HPDE6-E6E7 (cell line): ENCODE measurements around the gene GCFC2.
A peak's percentile ranks its signal among the peaks of the same experiment; 100 is the strongest.
"Not testable (repeated sequence)": the region's sequence is repeated elsewhere in the genome, so short reads cannot be mapped to it uniquely, and the experiment has no call there.

Experiments used
- DNase-seq: peaks from one replicate; pipeline ENCODE4 v3.0.0; 2011; ENCODE audit warnings: missing footprints; ENCODE audit errors: extremely low spot score

GCFC2 gene

DNA sequence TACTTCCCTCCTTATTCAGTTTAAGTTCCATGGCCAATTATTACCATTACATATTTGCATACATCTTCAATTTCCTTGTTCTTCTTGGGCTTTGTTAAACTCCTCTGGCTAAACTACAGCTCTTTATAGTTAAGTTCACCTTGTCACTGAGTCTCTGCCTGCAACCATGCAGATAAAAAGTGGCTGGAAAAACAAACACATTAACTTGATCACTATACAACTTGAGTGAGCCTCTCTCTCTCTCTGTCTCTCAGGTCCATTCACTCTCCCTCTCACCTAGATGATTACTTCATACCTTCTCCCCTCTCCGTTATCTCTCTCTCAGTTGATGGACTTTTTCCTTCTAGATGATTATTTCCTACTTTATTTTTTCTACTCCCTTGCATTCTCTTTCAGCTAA, 30.3 kb downstream of the GCFC2 start:
- DNase-seq = no peak

DNA sequence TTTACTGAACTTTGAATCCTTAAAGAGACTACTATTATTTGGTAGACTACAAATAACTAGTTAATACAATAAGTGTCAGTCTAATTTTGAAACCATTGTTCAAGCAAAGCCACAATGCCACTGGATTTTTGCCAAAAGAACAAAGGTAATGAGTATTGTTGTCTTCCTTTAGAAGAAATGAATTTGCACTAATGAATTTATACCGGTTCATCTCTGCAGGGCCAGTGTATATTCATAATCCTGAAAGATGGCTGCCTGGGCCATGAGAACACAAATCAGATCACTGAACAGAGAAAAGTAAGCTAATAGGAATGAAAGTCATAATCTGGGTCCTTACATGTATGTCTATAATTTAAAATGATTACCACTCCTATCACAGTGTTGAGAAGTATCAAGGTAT, 31.2 kb downstream of the GCFC2 start:
- DNase-seq = no peak

DNA sequence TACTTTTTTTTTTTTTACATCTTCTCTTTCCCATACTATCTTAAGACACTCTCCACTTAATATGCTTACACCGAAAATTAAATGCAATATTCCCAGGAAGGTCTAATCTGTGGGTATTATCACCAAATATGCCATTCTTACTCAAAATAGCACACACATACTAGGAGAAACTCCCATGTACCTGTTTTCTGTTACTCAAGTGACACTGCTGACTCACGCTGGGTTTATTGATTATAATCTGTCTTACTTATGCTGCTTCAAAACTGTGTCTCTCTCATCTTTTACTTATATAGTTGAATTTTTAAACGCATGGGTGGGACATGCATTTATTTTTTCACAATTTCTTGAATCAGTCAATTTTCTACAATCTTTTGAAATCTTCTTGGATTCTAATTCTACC, 34.3 kb downstream of the GCFC2 start:
- no peak for DNase-seq

DNA sequence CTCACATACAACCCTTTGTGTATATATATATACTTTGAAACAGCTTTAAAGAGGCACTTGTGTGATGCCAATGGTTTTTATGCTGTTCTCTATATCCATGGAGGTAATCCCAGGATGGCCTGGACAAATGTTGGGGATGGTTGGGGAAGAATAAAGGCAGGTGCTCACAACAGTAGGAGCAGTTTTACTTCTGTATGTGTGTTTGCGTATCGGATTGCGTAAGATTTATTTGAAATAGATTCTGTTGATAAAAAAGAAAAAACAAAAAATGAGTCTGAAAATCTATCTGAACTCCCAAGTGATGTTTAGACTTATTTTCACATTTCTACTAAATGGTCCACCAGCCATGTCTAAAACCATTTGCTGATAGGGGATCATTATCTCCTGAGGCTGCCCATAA, 34.8 kb downstream of the GCFC2 start:
- no peak for DNase-seq

DNA sequence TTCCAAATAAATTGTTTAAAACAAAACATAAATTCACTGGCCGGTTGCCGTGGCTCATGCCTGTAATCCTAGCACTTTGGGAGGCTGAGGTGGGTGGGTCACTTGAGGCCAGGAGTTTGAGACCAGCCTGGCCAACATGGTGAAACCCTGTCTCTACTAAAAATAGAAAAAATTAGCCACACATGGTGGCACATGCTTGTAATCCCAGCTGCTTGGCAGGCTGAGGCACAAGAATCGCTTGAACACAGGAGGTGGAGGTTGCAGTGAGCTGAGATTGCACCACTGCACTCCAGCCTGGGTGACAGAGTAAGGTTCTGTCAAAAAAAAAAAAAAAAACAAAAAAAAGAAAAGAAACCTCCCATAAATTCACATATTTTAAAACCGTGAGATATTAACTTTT, 35.3 kb downstream of the GCFC2 start:
- DNase-seq = not testable (repeated sequence)

DNA sequence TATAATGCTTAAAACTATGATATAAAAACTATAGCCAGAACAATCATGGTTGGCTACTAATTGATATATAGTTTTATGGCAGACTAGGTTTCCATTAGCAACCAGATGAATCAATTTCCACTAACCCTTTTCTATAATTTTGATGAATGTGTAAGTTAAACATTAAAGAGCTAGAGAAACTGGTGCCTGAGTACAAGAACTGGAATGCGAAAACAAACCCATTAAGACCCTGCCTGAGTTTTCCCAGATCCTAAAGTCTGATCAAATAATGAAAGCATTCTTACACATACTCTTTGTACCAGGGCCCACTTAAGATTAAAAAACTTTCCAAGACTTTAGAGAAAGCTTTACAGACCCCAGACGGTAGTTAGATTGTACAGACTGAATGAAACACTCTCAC, 42.8 kb downstream of the GCFC2 start:
- DNase-seq = no peak

DNA sequence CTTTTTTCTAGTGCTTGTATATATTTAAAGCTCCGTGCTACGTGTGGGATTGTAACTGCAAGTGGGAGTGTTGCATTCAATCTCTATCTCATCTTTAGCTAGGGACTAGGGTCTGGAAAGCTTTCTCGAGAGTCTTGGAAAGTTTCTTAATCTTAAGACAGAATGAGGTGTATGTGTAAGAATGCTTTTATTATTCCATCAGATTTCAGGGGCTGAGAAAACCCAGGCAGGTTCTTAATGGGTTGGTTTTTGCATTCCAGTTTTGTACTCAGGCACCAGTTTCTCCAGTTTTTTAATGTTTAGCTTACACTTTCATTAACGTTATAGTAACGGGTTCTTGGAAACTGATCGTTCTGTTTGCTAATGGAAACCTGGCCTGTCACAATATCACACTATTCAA, 43.8 kb downstream of the GCFC2 start:
- DNase-seq = no peak

DNA sequence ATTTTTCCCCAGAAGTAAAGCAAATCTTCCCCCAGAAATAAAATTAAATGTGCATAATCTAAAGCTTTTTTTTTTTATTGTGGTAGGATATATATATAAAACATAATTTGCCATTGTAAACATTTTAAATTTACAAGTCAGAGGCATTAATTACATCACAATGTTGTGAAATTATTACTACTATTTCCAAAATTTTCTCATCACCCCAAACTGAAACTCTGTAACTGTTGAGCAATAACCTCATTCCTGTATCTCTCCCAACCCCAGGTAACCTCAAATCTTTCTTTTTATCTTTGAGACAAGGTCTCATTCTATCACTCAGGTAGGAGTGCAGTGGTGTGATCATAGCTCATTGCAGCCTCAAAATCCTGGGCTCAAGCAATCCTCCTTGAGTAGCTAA, 52.9 kb downstream of the GCFC2 start:
- DNase-seq = no peak

DNA sequence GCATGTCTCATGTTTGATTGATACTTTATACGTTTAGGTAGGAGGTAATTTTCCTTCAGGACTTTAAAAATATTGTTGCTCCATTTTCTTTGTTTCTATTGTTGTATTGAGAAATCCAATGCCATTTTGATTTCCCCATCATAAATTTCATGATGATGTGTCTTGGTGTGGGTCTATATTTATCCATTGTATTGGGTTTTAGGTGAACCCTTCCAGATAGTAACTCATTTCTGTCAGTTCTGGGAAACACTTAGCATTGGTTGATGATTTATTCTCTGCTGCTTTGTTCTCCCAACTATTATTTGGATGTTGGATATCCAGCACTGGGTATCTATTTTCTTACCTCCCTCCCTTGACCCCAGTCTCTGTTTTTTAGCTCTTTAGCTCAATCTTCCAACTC, 54.2 kb downstream of the GCFC2 start:
- no peak for DNase-seq

DNA sequence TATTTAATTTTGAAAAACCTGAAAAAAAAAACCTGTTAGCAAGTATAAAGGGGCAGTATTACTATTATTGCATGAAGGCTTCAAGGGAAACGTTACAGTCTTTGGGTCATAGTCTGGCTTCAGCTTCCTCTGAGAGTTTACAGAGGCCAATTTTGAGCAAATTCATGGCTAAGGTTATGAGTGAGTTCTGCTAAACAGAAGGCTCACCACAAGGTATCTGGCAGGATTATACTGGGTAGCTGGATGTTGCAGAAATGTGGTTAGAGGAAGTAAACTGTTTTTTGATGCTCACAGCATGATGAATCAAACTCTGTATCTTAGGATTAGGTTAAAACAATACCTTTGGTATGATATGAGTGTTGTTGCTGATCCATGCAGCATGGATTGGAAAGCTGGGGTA, 54.9 kb downstream of the GCFC2 start:
- DNase-seq = no peak

DNA sequence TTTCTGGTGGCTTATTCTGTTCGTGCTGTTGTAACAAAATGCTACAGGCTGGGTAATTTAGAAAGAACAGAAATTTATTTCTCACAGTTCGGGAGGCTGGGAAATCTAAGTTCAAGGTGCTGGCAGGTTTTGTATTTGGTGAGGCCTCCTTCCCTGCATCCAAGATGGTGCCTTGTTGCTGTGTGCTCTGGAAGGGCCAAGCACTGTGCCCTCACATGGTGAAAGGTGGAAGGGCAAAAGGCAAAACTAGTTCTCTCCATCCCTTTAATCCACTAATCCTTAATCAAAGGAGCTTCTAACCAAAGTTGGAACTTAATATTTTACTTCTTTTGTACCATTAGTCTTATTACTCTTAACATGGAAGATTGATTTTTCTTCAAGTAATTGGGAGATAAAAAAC, 56.7 kb downstream of the GCFC2 start:
- DNase-seq = no peak

DNA sequence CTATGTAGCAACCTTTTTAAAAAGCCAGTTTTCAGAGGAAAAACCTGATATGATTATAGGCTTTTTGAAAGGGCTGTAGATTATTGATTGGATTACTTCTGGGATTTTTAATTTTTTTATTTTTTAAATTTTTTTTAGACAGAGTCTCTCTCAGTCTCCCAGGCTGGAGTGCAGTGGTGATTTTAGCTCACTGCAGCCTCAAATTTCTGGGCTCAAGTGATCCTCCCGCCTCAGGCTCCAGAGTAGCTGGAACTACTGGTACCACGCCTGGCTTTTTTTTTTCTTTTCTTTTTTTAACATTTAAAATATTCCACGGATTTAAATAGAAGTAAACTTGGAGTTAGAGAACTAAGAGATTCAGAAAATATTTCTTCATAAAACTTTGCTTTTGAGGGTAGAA, 62.9 kb downstream of the GCFC2 start:
- no peak for DNase-seq

DNA sequence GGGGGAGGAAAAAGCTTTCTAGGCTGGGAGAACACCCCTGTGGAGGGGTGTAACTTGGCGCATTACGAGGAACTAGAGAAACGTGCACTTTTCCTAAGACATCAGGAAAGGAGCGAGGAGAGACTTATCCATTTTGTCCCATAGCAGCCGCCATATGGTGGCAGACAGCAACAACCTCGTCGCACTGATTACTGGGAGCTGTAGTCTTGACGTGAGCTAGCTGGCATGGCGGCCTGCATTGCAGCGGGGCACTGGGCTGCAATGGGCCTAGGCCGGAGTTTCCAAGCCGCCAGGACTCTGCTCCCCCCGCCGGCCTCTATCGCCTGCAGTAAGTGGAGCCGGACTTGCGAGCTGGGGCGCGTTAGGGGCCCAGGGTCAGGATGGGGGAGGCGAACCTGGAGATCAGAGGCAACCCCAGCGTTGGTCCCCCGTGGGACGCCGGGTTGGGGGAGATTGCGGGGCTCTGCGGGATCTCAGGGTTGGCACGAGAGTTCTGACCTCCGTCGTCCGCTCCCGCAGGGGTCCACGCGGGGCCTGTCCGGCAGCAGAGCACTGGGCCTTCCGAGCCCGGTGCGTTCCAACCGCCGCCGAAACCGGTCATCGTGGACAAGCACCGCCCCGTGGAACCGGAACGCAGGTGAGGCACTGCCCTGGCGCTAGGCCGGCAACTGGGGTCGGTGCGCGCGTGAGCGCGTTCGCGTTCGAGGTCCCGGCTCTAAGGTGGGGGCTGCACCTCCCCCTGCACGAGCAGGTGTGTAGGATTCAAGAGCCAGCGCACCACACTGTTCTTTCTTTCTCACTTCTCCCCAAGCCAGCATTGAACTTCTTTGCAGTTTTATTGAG, 63.9 kb downstream of the GCFC2 start, which contains the start of gene MRPL19:
TSS of gene MRPL19 (plus strand) at position 201 of the 843 bp plus-strand sequence. CDS start at position 226, 25 bp downstream.
- DNase-seq = peak; percentile 96

DNA sequence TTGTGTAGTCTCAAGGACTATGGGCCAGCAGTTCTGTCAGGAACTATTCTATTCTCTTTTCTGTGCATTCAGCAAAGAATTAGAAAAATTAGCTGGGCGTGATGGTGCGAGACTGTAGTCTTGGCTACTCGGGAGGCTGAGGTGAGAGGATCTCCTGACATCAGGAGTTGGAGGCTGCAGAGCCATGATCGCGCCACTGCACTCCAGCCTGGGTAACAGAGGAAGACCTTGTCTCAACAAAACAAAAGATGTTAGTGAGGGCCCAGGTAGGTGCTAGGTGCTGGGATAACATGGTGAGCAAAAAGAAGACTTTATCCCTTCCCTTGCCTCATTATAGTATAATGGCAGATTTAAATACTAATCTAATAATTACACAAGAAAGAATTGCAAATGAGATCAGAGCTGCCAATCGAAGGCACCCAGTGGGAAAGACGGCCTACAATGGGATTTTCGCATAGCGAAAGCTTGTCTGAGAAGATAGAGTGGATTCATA, 64.6 kb downstream of the GCFC2 start:
- DNase-seq = no peak

DNA sequence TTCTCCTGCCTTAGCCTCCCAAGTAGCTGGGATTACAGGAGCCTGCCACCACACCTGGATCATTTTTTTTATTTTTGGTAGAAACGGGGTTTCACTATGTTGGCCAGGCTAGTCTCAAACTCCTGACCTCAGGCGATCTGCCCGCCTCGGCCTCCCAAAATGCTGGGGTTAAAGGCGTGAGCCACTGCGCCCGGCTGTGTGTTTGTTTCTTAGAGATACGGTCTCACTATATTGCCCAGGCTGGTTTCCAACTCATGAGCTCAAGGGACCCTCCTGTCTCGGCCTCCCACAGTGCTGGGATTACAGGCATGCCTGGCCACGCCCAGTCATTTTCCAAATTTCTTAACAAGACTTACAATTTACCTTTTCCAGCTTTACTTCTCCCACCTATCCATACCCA, 65.1 kb downstream of the GCFC2 start:
- DNase-seq = no peak

DNA sequence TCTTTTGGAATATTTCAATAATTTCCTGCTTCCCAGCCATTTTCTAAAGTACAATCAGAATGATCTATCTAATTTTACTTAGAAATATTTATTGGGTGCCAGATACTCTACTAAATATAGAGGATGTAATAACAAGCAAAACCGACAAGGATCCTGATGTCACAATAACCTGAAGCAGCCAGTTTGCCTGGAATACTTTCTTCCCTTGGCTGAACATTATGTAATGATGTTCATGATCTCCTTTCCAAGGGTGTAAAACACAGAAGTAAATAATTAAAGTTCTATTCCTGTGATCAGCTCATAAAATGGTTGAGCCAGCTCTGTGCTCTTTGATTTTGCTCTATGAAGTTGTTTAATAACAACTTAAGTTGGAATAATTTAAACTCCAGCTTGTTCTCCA, 66.7 kb downstream of the GCFC2 start:
- no peak for DNase-seq

DNA sequence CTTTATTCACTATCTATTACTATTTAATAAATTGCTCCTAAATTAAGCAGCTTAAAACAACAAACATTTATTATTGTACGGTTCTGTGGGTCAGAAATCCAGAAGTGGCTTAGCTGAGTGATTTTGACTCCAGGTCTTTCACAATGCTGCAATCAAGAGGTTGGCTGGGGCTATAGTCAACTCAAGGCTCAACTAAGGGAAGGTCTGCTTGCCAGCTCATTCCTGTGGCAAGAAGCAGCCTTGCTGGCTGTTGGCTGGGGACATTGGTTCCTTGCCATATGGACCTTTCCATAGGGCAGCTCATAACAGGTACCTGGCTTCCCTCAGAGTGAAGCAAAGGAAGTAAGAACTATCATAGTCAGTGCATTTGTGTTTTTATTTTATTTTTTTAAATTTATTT, 69.1 kb downstream of the GCFC2 start:
- DNase-seq = no peak

DNA sequence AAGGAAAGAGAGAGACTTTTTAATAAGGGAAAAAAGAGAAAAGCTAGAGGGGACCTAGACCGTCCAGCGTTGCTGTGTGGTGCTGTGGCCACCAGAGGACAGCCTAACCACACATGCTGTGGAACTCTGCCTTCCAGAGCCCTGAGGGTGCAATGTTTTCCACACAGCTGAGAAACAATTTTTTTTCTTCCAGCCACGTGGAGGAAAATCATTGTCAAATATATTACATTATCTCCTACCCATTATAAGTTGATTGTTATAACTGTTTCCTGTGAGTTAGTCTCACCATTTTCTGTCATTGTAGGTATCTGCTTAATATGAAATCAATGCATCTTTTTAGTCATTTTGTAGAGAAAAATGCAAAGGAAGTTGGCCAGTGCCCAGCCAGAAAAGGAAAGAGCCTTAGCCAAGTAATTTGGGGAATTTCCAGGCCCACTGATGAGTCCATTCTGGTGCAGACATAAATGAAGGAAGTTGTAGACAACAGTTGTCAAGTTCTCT, 70.0 kb downstream of the GCFC2 start:
- peak; percentile 58 for DNase-seq

DNA sequence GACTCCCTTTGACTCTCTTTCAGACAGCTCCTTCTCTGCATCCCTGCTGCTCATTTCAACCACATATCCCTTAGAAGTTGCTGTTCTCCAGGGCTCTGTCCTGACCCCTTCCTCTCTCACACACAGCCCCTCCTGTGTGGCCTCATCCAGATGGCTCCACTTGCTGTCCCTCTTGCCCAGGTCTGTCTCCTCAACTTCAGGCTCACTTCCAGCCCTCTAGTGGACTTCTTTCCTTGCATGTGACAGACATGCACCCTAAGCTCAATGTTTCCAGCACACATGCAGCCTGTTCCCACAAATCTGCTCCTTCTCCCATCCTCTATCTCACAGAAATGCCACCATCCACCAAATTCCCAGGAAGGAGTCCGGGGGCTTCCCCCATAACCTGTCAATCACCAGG, 73.1 kb downstream of the GCFC2 start:
- no peak for DNase-seq

DNA sequence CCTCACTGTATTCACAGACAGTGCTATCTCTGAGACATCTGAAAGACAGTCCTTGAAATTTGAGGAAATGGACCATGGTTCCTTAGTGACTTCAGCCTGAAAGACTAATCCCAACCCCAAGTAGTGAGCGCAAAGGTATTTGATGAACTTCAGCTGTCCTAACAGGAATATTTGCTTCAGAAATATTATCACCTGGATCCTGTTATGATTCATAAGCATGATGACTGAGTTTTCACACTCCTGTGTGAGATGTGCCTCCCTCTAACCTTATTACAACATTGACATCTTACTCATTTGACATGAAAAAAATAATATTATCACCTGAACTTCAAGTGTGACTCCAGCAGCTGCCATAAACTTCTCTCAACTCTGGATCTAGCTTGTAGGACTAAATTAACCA, 75.8 kb downstream of the GCFC2 start:
- DNase-seq = peak; percentile 42

DNA sequence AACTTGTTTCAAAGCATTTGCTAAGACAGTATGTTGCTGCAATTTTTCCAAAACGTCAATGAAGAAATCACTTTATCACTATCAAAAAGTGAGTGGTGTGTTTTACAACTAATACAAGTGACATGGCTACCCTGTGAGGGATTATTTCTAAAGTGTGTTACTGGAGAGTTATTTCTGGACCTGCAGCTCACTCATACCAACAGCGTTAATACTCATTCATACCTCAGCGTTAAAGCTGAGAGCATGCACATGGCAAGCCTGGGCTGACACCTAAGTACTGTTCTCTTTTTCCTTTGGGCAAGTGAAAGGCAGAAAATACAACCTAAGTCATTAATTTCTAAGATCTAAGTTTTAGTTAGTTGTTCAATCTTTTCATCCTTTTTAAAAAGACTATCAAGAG, 77.1 kb downstream of the GCFC2 start:
- no peak for DNase-seq

DNA sequence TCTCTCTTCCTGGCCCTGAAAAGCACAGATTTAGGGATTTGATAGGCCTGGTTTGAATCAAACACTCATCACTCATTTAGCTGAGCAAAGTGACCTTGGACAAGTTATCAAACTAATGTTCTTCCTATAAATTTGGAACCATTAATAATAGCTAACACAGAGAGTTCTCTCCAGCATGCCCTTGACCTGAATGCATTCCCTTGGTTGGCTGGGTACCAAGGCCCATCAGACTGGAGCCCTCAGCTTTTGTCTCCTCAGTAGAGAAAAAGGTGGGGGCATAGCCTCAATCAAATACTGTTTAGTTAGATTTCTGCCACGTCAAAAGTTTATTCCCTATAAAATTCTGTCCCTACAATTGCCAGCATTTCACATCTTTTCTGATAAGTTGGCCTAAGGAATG, 77.9 kb downstream of the GCFC2 start:
- no peak for DNase-seq

DNA sequence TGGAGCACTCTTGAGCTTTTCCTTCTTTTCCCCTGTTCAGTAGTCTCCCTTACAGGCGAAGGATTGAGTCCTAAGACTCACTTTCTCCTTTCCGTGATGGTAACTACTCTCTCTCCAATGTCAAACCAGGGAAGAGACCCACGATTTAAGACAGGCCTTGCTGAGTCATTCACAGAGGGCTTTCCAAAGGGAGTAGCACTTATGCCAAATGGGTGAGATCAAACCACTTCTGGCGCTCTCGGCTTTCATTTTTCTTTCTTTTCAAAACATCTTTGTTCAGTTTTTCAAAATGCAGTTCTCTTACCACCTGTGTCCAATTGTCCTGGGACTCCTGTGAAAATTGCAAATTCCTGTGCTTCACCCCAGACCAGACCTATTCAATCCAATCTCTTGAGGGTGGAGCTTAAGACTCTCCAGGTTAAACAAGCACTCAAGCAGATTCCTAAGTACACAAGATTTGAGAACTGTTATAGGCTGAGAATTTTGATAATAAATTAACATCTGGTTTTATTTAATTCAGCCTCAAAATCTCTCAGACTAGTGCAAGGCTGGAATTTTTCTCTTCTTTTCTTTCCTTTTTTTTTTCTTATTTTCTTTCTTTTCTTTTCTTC, 78.5 kb downstream of the GCFC2 start:
- DNase-seq = no peak
